ENCODE data around the gene CYSRT1. TPM values are rescaled to one million over a fixed set of nuclear protein-coding genes. Genes with fewer than 3 reads are reported as not detected.
A peak's percentile ranks its signal among the peaks of the same experiment; 100 is the strongest.

Gene CYSRT1
- polyA plus RNA-seq (ENCODE audit: insufficient read length), result 2.4 TPM

DNA sequence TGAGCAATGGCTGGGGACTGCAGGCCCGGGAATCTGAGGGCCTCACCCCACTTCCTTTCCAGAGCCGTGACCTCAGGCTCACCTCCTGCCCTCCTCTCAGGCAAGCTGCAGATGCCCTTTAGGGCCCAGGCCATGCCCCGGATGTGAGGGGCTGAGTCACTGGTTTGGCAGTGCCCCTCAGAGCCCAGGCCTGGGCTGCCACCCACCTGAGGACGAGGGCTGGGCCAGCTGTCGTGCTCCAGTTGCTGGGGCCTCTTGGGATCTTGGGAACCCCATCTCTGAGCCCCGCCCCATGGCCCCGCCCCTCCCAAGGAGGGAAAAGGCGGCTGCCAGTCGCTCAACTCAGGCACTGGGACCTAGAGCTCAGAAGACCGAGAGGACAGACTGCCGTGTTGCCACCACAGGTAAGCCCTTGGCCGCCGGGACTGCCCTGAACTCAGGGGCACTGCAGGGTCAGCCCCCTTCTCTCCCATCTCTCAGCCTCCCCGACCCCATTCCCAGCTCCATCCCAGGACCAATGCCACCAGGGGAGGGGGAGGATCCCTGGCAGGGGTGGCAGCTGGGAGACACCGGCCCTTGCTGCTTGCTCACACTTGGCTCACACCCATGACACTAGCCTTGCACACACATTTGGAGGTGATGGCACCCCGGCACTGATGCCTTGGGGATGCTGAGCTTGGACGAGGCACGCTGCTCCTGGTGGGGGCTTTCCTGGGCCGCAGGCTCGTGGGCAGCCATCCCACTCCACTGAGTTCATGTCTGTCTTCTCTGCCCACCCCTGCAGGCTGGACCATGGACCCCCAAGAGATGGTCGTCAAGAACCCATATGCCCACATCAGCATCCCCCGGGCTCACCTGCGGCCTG, at the start of gene CYSRT1:
CYSRT1 (plus strand) TSS at position 345 of the 865 bp plus-strand sequence; CDS start at position 793, 448 bp downstream.
- DNase-seq (ENCODE audit: low read depth), result no peak

GRCh38 chr9:137175345-137175961, 49.5 kb upstream of the CYSRT1 start:
- DNase-seq (ENCODE audit: low read depth), result no peak

DNA sequence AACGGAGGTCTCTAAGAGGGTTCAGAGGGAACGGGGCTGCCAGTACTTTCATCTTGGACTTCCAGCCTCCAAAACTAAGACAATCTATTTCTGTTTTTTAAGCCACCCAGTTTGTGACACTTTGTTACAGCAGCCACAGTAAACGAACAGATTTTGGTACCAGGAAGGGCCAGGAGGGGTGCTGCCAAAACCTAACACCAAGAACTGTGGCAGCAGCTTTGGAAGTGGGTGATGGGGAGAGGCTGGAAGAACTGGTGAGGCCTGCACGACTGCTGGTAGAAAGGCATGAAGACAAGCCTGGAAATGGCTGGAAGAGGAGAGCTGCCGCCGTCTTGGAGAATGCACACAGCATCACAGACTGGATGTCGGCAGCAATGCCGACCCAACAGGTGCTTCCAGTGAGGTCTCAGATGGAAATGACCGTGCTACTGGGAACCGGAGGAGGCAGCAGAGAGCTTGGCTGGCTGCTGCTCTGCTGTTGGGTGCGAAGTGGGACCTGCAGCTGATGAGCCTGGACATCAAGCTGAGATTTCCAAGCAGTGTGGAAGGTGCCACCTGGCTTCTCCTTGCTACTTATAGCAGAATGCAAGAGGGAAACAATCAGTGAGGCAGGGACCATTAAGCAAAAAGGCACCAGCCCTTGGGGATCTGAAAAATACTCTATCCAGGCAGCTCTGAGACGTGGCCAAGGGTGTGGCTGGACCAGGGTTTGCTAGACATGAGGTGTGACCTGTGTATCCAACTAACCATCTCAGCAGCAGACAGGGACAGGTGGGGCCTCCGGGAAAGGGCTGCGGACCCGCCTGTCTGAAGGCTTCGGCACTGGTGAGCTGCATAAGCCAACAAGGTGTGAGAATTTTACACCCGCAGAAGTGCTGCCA, 48.4 kb upstream of the CYSRT1 start:
- DNase-seq (ENCODE audit: low read depth), result no peak

- no peak for DNase-seq (ENCODE audit: low read depth)
Measured at GRCh38 chr9:137178201-137178938, 46.6 kb upstream of the CYSRT1 start.

GRCh38 chr9:137178939-137179630, 45.9 kb upstream of the CYSRT1 start:
- DNase-seq (ENCODE audit: low read depth), result no peak

DNA sequence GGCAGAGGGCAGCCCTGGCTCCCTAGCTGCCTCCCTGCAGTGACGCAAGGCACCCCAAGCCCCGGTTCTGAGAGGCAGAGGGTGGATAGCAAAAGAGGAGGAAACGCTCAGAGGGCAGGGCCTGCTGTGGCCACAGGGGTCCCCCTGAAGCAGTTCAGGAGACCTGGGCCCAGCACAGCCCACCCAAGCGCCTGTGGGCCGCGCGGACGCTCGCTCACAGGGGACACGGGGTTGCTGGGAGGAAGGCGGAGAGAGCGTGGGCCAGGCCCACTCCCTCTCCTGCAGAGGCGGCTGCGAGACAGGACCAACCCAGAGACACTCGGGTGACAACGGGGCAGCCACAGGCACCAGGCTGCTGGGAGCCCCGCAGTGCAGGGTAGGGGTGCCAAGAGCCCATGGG, 45.2 kb upstream of the CYSRT1 start:
- DNase-seq (ENCODE audit: low read depth), result no peak

- no peak for DNase-seq (ENCODE audit: low read depth)
Measured at GRCh38 chr9:137180491-137180890, 44.5 kb upstream of the CYSRT1 start.

GRCh38 chr9:137181680-137182079, 43.3 kb upstream of the CYSRT1 start:
- DNase-seq (ENCODE audit: low read depth), result no peak

GRCh38 chr9:137182836-137183235, 42.1 kb upstream of the CYSRT1 start:
- DNase-seq (ENCODE audit: low read depth), result no peak

GRCh38 chr9:137183980-137184595, 40.9 kb upstream of the CYSRT1 start:
- no peak for DNase-seq (ENCODE audit: low read depth)

GRCh38 chr9:137184881-137185660, 39.9 kb upstream of the CYSRT1 start:
- no peak for DNase-seq (ENCODE audit: low read depth)

DNA sequence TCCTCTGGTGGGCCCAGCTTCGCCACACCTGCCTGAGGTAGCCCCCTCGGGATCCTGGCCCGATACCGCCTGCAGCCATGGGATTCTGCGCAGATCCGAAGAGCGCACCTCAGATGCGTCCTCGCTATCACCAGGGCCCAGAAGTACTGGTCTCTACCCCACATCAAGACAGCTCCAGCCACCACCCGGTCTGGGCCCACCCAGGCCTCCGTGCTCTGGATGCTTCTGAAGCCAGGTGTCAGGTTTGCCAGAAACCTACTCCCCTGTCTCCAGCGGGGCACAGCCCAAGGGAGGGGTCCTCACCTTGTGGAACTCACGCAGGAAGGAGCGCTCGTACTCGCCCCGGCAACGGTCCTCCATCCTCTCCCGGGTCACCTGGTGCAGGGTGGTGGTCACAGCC, 39.1 kb upstream of the CYSRT1 start:
- no peak for DNase-seq (ENCODE audit: low read depth)

DNA sequence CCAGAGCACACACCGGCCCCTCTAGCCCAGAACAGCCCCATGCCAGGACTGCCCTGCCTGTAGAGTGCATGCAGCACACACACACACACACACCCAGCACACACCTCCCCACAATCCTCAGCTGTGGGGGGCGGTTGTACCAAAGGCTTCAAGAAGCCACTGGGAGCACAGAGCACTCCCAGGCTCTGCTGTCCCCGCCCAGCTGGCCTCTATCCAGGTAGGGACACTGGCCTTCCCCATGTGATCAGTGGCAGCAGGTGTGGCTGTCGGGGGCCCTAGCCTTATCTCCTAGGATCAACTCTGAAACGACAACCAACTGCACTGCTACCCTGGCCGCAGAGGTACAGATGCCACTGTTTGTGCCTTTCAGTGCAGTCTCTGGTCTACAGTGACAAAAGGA, 38.6 kb upstream of the CYSRT1 start:
- no peak for DNase-seq (ENCODE audit: low read depth)

- DNase-seq (ENCODE audit: low read depth), result no peak
Measured at GRCh38 chr9:137187386-137187785, 37.6 kb upstream of the CYSRT1 start.

- DNase-seq (ENCODE audit: low read depth), result no peak
Measured at GRCh38 chr9:137188086-137188489, 36.9 kb upstream of the CYSRT1 start.

- peak; percentile 91 for DNase-seq (ENCODE audit: low read depth)
Measured at GRCh38 chr9:137188490-137189296, 36.3 kb upstream of the CYSRT1 start, which contains the start of the genes ANAPC2 and SSNA1. ANAPC2 (minus strand) TSS chr9:137188560; CDS start chr9:137188532, 28 bp downstream. SSNA1 (plus strand) TSS chr9:137188676; CDS start chr9:137188727, 51 bp downstream.

DNA sequence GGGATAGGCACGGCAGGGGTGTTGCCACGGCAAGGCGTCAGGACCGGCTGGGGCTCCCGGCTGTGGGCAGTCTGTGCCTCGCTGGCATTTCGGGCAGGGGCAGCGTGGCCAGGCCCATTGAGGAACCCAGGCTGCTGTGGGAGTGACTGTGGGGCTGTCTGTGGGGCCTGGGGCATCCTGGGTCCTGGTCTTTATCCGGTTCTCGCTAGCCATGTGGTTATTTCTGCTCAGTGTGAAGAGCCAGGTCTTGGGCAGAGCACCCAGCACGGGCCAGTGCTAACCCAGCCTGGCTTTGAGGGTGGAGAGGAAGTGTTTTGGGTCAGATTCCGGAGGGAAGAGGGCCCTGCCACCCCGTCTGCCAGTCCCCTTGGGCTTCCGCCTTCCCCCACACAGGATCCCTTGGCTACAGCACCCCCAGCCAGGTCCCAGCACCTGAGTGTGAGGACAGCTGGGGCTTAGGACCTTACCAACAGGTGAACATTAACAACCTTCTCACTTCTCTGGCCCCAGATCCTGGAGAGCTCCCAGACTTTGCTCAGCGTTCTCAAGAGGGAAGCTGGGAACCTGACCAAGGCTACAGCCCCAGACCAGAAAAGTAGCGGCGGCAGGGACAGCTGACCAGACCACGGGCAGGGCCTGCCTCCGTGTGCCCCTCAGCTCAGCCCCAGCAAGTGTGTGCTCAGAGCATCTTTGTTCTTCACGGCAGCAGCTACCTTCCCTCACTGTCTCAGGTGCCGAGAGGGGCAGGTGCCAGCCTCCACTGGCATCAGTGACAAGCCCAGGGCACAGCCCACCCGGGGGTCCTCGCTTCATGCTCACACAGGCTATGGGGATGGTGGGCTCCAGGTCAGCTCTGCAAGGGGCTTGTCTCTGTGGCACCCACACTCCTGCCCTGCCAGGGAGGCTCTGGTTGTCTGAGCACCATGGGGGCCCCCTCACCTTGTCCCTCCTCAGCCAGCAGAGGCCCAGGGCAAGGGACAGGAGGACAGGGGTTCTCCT, 35.4 kb upstream of the CYSRT1 start:
- DNase-seq (ENCODE audit: low read depth), result no peak

All from forelimb muscle (tissue), 1 donor.